ENCODE results near the gene PTK7. TPM values are rescaled to one million over a fixed set of nuclear protein-coding genes. Genes with fewer than 3 reads are reported as not detected.

PTK7 gene
- total and polyA plus RNA-seq, 2 donors (not counting 1 experiment from before 2014, with no cell fraction given) = not detected

GRCh38 chr6:43052225-43052841 is 23.8 kb upstream of the PTK7 start:
- Histone ChIP-seq H4K20me1 (ENCODE audit: control insufficient read depth, insufficient read depth, low read length, poor library complexity, severe bottlenecking) (no peaks in the 10 kb centered on the region), H3K27me3 (replicated peaks in 1 of 4; ENCODE audit: control extremely low read depth in 1 of 4, control insufficient read depth in 3 of 4, insufficient read depth in 4 of 4, low read length in 3 of 4) (no peaks in the 10 kb centered on the region), H3K36me3 (replicated peaks in 1 of 2; ENCODE audit: control extremely low read depth in 1 of 2, control insufficient read depth in 1 of 2, extremely low read depth in 1 of 2, insufficient read depth in 2 of 2, low read length in 1 of 2) (peaks cover 0 to 20% of the 10 kb centered on the region in 2 experiments), H3K4me1 (ENCODE audit: control insufficient read depth in 2 of 2, insufficient read depth in 2 of 2, low read length in 2 of 2) (peaks cover 14 to 17% of the 10 kb centered on the region in 2 donors), H3K79me2 (ENCODE audit: control insufficient read depth, insufficient read depth, low read length) (no peaks in the 10 kb centered on the region), H3K27ac (ENCODE audit: low read length in 2 of 2) (peak overlapping the region in 1 of 2 donors; percentile 85), H3K4me3 (ENCODE audit: control extremely low read depth in 1 of 5, extremely low read depth in 1 of 5, insufficient read depth in 1 of 5, low read depth in 2 of 5, low read length in 4 of 5) (no peak overlapping the region), H3K4me2 (replicated peaks; ENCODE audit: low read depth, low read length, poor library complexity, severe bottlenecking) (peak overlapping the region; percentile 77), H2AFZ (ENCODE audit: insufficient read depth, low read depth, low read length, poor library complexity, severe bottlenecking) (peak overlapping the region; percentile 81), H3K9me3 (ENCODE audit: control extremely low read depth in 1 of 3, control insufficient read depth in 2 of 3, insufficient read depth in 1 of 3, low read length in 2 of 3) (no peaks in the 10 kb centered on the region), H3K9ac (ENCODE audit: low read length) (peak overlapping the region; percentile 77)
- no peak for DNase-seq
- Mint-ChIP-seq H3K27ac (peak overlapping the region; percentile 95), H3K27me3 (no peaks in the 10 kb centered on the region), H3K9me3 (ENCODE audit: insufficient read depth) (no peaks in the 10 kb centered on the region), H3K4me3 (peak overlapping the region; percentile 94), H3K4me1 (peaks cover 28% of the 10 kb centered on the region)
- ATAC-seq (ENCODE audit: low read depth) = no peak
- WGBS (ENCODE audit: insufficient coverage) = 98% methylated on average over 19 of the region's 19 CpGs
- ChIA-PET CTCF (interaction anchor here (0.6 kb wide), 1 partner anchor 18 kb away, joined by 3 read pairs; no protein-coding TSS in a partner anchor), POLR2A (interaction anchor here (0.6 to 2.7 kb wide), 2 partner anchors 21 to 123 kb away, joined by 4 to 11 read pairs; partner anchors contain the start of gene CNPY3)
- TF ChIP-seq EZH2 (IDR thresholded peaks at IDR 0.05; ENCODE audit: borderline replicate concordance, insufficient read depth, low read depth, low read length, poor library complexity, severe bottlenecking) (no peak), CTCF (IDR thresholded peaks at IDR 0.05) (no peak)
- intact Hi-C loops (cut with micrococcal nuclease) = loop anchor here (10.0 kb wide), 1 partner anchor 478 kb away; no protein-coding TSS in a partner anchor
